GM23338 (cell line): ENCODE results near the gene ACAD9. TPM values are rescaled to one million over a fixed set of nuclear protein-coding genes. Genes with fewer than 3 reads are reported as not detected.

Experiments used
- ATAC-seq: fragments of 200-7000 bp; cut with Tn5 transposase; 3 replicates; pipeline ENCODE4 v1.9.1; 2020
- DNase-seq: peaks from one replicate; pipeline ENCODE4 v3.0.0-alpha.2; 2015; ENCODE audit warnings: low spot score
- H2AFZ ChIP-seq: fragments of 200-600 bp; sonication (generic); 2 replicates; pipeline ENCODE4 v1.8.0; 2016; ENCODE audit warnings: antibody characterized with exemption, mild to moderate bottlenecking, moderate library complexity
- H3F3A ChIP-seq: fragments of 200-600 bp; sonication (generic); replicated peaks from 2 replicates; pipeline ENCODE4 v1.8.0; 2017; ENCODE audit warnings: antibody characterized with exemption, mixed run types, low read depth
- H3K27ac ChIP-seq: fragments of 200-600 bp; sonication (generic); 2 replicates; pipeline ENCODE4 v1.6.1; 2016; ENCODE audit warnings: low read depth
- H3K27me3 ChIP-seq: fragments of 200-600 bp; sonication (generic); 2 replicates; pipeline ENCODE4 v1.8.0; 2016; ENCODE audit warnings: mild to moderate bottlenecking, mixed run types, moderate library complexity; ENCODE audit not compliant: insufficient read depth
- H3K36me3 ChIP-seq: fragments of 200-600 bp; sonication (generic); 2 replicates; pipeline ENCODE4 v1.8.0; 2016; ENCODE audit warnings: mild to moderate bottlenecking; ENCODE audit not compliant: insufficient read depth
- H3K4me1 ChIP-seq: fragments of 200-600 bp; sonication (generic); 2 replicates; pipeline ENCODE4 v1.8.0; 2016; ENCODE audit warnings: mild to moderate bottlenecking, moderate library complexity; ENCODE audit not compliant: insufficient read depth
- H3K4me2 ChIP-seq: fragments of 200-600 bp; sonication (generic); 2 replicates; pipeline ENCODE4 v1.7.1; 2017; ENCODE audit warnings: mixed run types
- H3K4me3 ChIP-seq: fragments of 200-600 bp; sonication (generic); 2 replicates; pipeline ENCODE4 v1.6.1; 2016; ENCODE audit warnings: mixed run types
- H3K79me2 ChIP-seq: fragments of 200-600 bp; sonication (generic); replicated peaks from 2 replicates; pipeline ENCODE4 v1.8.0; 2017; ENCODE audit warnings: mild to moderate bottlenecking; ENCODE audit not compliant: insufficient read depth
- H3K9me2 ChIP-seq: fragments of 200-600 bp; sonication (generic); 2 replicates; pipeline ENCODE4 v1.8.0; 2017; ENCODE audit not compliant: insufficient read depth
- H4K20me1 ChIP-seq: fragments of 200-600 bp; sonication (generic); replicated peaks from 2 replicates; pipeline ENCODE4 v1.8.0; 2017; ENCODE audit warnings: mild to moderate bottlenecking; ENCODE audit not compliant: insufficient read depth
- H3K27ac Mint-ChIP-seq: 2 replicates; pipeline ENCODE4 v1.8.0; 2020; ENCODE audit warnings: inconsistent platforms, mild to moderate bottlenecking, moderate library complexity, mixed read lengths
- H3K27me3 Mint-ChIP-seq: 3 replicates; pipeline ENCODE4 v1.8.0; 2022; ENCODE audit warnings: low read depth, mild to moderate bottlenecking, moderate library complexity, mixed read lengths, inconsistent platforms; ENCODE audit not compliant: insufficient read depth, poor library complexity
- H3K36me3 Mint-ChIP-seq: 3 replicates; pipeline ENCODE4 v1.8.0; 2021; ENCODE audit warnings: low read depth, mild to moderate bottlenecking, inconsistent platforms, moderate library complexity, mixed read lengths
- H3K4me1 Mint-ChIP-seq: 3 replicates; pipeline ENCODE4 v1.8.0; 2020; ENCODE audit warnings: mild to moderate bottlenecking, inconsistent platforms, mixed read lengths
- H3K4me3 Mint-ChIP-seq: 3 replicates; pipeline ENCODE4 v1.8.0; 2021; ENCODE audit warnings: moderate library complexity, mild to moderate bottlenecking, inconsistent platforms, mixed read lengths
- H3K9me3 Mint-ChIP-seq: 3 replicates; pipeline ENCODE4 v1.8.0; 2020; ENCODE audit warnings: moderate library complexity, mild to moderate bottlenecking, inconsistent platforms, mixed read lengths
- CREB1 ChIP-seq: fragments of 250-450 bp; sonication (Bioruptor Pico); IDR thresholded peaks from 2 replicates; pipeline ENCODE4 v1.5.0; 2020; ENCODE audit warnings: low read depth, mild to moderate bottlenecking, moderate library complexity
- EZH2 ChIP-seq: fragments of 200-600 bp; sonication (generic); IDR thresholded peaks from one replicate; pipeline ENCODE4 v1.8.0; 2017; ENCODE audit warnings: antibody characterized with exemption, mild to moderate bottlenecking, low read depth; ENCODE audit not compliant: unreplicated experiment
- EZH2phosphoT487 ChIP-seq: fragments of 200-600 bp; sonication (generic); IDR thresholded peaks from one replicate; pipeline ENCODE4 v1.8.1; 2018; ENCODE audit warnings: antibody characterized with exemption; ENCODE audit not compliant: unreplicated experiment
- JUNB ChIP-seq: IDR thresholded peaks from one replicate; pipeline ENCODE4 v1.6.1; 2016; ENCODE audit warnings: antibody characterized with exemption; ENCODE audit not compliant: unreplicated experiment
- NANOG ChIP-seq: IDR thresholded peaks from 2 replicates; pipeline ENCODE4 v1.6.1; 2016; ENCODE audit warnings: antibody characterized with exemption, borderline replicate concordance
- POLR2AphosphoS5 ChIP-seq: IDR thresholded peaks from 2 replicates; pipeline ENCODE4 v1.6.1; 2016; ENCODE audit warnings: antibody characterized with exemption, low read depth
- STAT1 ChIP-seq: IDR thresholded peaks from one replicate; pipeline ENCODE4 v1.6.1; 2016; ENCODE audit warnings: antibody characterized with exemption; ENCODE audit not compliant: unreplicated experiment
- ZNF114 ChIP-seq: fragments of 250-450 bp; sonication (Bioruptor Pico); IDR thresholded peaks from 2 replicates; pipeline ENCODE4 v1.5.0; 2020; ENCODE audit warnings: mild to moderate bottlenecking, moderate library complexity
- ZNF331 ChIP-seq: fragments of 250-450 bp; sonication (Bioruptor Pico); IDR thresholded peaks from 2 replicates; pipeline ENCODE4 v1.5.0; 2020; ENCODE audit warnings: low read depth, mild to moderate bottlenecking, moderate library complexity
- polyA plus RNA-seq: library from polyadenylated mRNA; unstranded; fragments of >200 nt; fragmentation: Nextera tagmentation; extraction: Ambion mirVana; gene quantifications from 2 replicates; pipeline ENCODE4 v1.2.1, GENCODE V29; 2016
- total RNA-seq: library from RNA; depleted of rRNA; stranded (reverse); fragments of >200 nt; shearing (Covaris generic); gene quantifications from 2 replicates; pipeline ENCODE4 v1.2.3, GENCODE V29; 2014
- TF ChIP-seq, protein P1 (sequence below), 2 experiments: fragments of 200-600 bp in 1 of 2; sonication (generic) in 1 of 2; conservative IDR thresholded peaks; 2 replicates each; pipeline versions ENCODE4 v1.5.1 to v1.6.1; 2016 to 2017; ENCODE audit warnings: antibody characterized with exemption in 2 of 2, low read depth in 2 of 2, mild to moderate bottlenecking in 2 of 2, moderate library complexity in 1 of 2
- TF ChIP-seq, protein P2 (sequence below): IDR thresholded peaks from 2 replicates; pipeline ENCODE4 v1.6.1; 2016; ENCODE audit warnings: antibody characterized with exemption
- TF ChIP-seq, protein P3 (sequence below): fragments of 250-450 bp; sonication (Bioruptor Pico); IDR thresholded peaks from 2 replicates; pipeline ENCODE4 v1.5.0; 2020; ENCODE audit warnings: mild to moderate bottlenecking, moderate library complexity

ACAD9 gene
- total and polyA plus RNA-seq, 2 experiments from 2014 or later = 21.2 to 36.4 TPM

DNA sequence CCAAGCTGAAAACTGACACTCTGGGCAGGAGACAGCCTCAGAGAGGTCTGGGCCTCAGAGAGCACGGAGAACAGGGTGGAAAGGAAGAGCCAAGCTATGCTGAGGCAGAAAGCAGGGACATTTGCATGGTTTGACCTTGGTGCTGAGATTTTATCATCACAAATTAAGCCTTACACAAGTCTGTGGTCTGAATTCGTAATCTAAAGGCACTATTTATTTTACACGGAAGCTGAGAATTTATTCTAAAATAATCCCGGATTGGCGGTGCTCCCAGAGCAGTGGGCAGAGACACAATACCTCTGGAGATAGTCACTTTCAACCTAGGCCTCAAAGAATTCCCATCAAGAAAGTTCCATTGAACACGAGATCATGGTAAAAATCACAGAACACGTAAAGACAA, 67.0 kb downstream of the ACAD9 start:
- H3K9me2 ChIP-seq = no peaks in the 10 kb centered on the region
- H3K4me3 ChIP-seq = no peak overlapping the region
- H3F3A ChIP-seq = no peaks in the 10 kb centered on the region
- Mint-ChIP-seq H3K36me3 (no peaks in the 10 kb centered on the region), H3K4me1 (no peaks in the 10 kb centered on the region; the same call in 2 of the 3 replicates), H3K27ac (no peak overlapping the region), H3K9me3 (peaks cover 5% of the 10 kb centered on the region; the same call in 1 of the 3 replicates), H3K4me3 (no peak overlapping the region), H3K27me3 (no peaks in the 10 kb centered on the region)
- H3K4me2 ChIP-seq = no peak overlapping the region
- no peaks in the 10 kb centered on the region for H3K36me3 ChIP-seq
- H3K79me2 ChIP-seq = no peaks in the 10 kb centered on the region
- TF ChIP-seq POLR2AphosphoS5 (no peak), STAT1 (no peak), EZH2 (no peak), CREB1 (CRISPR knock-in tag) (no peak), ZNF114 (CRISPR knock-in tag) (no peak), NANOG (no peak), EZH2phosphoT487 (no peak), JUNB (no peak), ZNF331 (CRISPR knock-in tag) (no peak)
- TF ChIP-seq, protein P1, sequence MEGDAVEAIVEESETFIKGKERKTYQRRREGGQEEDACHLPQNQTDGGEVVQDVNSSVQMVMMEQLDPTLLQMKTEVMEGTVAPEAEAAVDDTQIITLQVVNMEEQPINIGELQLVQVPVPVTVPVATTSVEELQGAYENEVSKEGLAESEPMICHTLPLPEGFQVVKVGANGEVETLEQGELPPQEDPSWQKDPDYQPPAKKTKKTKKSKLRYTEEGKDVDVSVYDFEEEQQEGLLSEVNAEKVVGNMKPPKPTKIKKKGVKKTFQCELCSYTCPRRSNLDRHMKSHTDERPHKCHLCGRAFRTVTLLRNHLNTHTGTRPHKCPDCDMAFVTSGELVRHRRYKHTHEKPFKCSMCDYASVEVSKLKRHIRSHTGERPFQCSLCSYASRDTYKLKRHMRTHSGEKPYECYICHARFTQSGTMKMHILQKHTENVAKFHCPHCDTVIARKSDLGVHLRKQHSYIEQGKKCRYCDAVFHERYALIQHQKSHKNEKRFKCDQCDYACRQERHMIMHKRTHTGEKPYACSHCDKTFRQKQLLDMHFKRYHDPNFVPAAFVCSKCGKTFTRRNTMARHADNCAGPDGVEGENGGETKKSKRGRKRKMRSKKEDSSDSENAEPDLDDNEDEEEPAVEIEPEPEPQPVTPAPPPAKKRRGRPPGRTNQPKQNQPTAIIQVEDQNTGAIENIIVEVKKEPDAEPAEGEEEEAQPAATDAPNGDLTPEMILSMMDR (conservative IDR thresholded peaks at IDR 0.05; ENCODE audit: low read depth in 2 of 2) = no peak
- TF ChIP-seq, protein P2, sequence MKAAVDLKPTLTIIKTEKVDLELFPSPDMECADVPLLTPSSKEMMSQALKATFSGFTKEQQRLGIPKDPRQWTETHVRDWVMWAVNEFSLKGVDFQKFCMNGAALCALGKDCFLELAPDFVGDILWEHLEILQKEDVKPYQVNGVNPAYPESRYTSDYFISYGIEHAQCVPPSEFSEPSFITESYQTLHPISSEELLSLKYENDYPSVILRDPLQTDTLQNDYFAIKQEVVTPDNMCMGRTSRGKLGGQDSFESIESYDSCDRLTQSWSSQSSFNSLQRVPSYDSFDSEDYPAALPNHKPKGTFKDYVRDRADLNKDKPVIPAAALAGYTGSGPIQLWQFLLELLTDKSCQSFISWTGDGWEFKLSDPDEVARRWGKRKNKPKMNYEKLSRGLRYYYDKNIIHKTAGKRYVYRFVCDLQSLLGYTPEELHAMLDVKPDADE = no peak
- TF ChIP-seq, protein P3, sequence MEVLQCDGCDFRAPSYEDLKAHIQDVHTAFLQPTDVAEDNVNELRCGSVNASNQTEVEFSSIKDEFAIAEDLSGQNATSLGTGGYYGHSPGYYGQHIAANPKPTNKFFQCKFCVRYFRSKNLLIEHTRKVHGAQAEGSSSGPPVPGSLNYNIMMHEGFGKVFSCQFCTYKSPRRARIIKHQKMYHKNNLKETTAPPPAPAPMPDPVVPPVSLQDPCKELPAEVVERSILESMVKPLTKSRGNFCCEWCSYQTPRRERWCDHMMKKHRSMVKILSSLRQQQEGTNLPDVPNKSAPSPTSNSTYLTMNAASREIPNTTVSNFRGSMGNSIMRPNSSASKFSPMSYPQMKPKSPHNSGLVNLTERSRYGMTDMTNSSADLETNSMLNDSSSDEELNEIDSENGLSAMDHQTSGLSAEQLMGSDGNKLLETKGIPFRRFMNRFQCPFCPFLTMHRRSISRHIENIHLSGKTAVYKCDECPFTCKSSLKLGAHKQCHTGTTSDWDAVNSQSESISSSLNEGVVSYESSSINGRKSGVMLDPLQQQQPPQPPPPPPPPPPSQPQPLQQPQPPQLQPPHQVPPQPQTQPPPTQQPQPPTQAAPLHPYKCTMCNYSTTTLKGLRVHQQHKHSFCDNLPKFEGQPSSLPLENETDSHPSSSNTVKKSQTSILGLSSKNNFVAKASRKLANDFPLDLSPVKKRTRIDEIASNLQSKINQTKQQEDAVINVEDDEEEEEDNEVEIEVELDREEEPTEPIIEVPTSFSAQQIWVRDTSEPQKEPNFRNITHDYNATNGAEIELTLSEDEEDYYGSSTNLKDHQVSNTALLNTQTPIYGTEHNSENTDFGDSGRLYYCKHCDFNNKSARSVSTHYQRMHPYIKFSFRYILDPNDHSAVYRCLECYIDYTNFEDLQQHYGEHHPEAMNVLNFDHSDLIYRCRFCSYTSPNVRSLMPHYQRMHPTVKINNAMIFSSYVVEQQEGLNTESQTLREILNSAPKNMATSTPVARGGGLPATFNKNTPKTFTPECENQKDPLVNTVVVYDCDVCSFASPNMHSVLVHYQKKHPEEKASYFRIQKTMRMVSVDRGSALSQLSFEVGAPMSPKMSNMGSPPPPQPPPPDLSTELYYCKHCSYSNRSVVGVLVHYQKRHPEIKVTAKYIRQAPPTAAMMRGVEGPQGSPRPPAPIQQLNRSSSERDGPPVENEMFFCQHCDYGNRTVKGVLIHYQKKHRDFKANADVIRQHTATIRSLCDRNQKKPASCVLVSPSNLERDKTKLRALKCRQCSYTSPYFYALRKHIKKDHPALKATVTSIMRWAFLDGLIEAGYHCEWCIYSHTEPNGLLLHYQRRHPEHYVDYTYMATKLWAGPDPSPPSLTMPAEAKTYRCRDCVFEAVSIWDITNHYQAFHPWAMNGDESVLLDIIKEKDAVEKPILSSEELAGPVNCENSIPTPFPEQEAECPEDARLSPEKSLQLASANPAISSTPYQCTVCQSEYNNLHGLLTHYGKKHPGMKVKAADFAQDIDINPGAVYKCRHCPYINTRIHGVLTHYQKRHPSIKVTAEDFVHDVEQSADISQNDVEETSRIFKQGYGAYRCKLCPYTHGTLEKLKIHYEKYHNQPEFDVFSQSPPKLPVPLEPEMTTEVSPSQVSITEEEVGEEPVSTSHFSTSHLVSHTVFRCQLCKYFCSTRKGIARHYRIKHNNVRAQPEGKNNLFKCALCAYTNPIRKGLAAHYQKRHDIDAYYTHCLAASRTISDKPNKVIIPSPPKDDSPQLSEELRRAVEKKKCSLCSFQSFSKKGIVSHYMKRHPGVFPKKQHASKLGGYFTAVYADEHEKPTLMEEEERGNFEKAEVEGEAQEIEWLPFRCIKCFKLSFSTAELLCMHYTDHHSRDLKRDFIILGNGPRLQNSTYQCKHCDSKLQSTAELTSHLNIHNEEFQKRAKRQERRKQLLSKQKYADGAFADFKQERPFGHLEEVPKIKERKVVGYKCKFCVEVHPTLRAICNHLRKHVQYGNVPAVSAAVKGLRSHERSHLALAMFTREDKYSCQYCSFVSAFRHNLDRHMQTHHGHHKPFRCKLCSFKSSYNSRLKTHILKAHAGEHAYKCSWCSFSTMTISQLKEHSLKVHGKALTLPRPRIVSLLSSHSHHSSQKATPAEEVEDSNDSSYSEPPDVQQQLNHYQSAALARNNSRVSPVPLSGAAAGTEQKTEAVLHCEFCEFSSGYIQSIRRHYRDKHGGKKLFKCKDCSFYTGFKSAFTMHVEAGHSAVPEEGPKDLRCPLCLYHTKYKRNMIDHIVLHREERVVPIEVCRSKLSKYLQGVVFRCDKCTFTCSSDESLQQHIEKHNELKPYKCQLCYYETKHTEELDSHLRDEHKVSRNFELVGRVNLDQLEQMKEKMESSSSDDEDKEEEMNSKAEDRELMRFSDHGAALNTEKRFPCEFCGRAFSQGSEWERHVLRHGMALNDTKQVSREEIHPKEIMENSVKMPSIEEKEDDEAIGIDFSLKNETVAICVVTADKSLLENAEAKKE (CRISPR knock-in tag) = no peak
- DNase-seq (no peak), ATAC-seq (no peak)
- H3K27ac ChIP-seq = no peak overlapping the region
- no peaks in the 10 kb centered on the region for H4K20me1 ChIP-seq
- H3K27me3 ChIP-seq = no peaks in the 10 kb centered on the region
- no peak overlapping the region for H2AFZ ChIP-seq
- H3K4me1 ChIP-seq = no peaks in the 10 kb centered on the region
